Stomach (tissue), 4 donors: ENCODE data around the gene ARRB2.

Experiments
- CTCF ChIP-seq, 7 experiments: fragments of 450-650 bp in 4 of 7; fragments of 200-600 bp in 3 of 7; sonication (generic) in 3 of 7; IDR thresholded peaks; one replicate each; pipeline ENCODE4 v1.5.1; 2016 to 2019; ENCODE audit warnings: antibody characterized with exemption in 7 of 7, control low read depth in 2 of 7, mild to moderate bottlenecking in 1 of 7
- POLR2AphosphoS5 ChIP-seq, 3 donors: sonication (generic); formaldehyde crosslinking; IDR thresholded peaks; one replicate each; pipeline ENCODE4 v1.6.1; 2016; ENCODE audit warnings: antibody characterized with exemption in 3 of 3

- TF ChIP-seq POLR2AphosphoS5 (IDR thresholded peaks at IDR 0.05) (no peak), CTCF (IDR thresholded peaks at IDR 0.05) (no peak)
Measured at GRCh38 chr17:4768298-4768697, 57.9 kb downstream of the ARRB2 start.
